ENCODE results near the gene GALNT9. TPM values are rescaled to one million over a fixed set of nuclear protein-coding genes. Genes with fewer than 3 reads are reported as not detected.

Gene GALNT9
- total RNA-seq, 2 donors from 2014 or later = 0.34 TPM; not detected in 1

- no peak overlapping the region for H3K27ac Mint-ChIP-seq
- no peak for ATAC-seq (replicated peaks)
- H3K4me1 Mint-ChIP-seq = no peaks in the 10 kb centered on the region
- no peaks in the 10 kb centered on the region for H3K9me3 Mint-ChIP-seq
- no peaks in the 10 kb centered on the region for H3K36me3 Mint-ChIP-seq (ENCODE audit: low read depth)
- no peak overlapping the region for H3K4me3 Mint-ChIP-seq
- H3K27me3 Mint-ChIP-seq = no peaks in the 10 kb centered on the region
Measured at GRCh38 chr12:132352896-132353800, 23.8 kb upstream of the GALNT9 start.

GRCh38 chr12:132351751-132352495 lies 22.5 kb upstream of the GALNT9 start:
- Mint-ChIP-seq H3K27ac (no peak overlapping the region), H3K9me3 (no peaks in the 10 kb centered on the region), H3K27me3 (no peaks in the 10 kb centered on the region), H3K4me3 (no peak overlapping the region), H3K4me1 (no peaks in the 10 kb centered on the region), H3K36me3 (ENCODE audit: low read depth) (no peaks in the 10 kb centered on the region)
- ATAC-seq (replicated peaks) = no peak

- no peak for ATAC-seq (replicated peaks)
- no peaks in the 10 kb centered on the region for H3K36me3 Mint-ChIP-seq (ENCODE audit: low read depth)
- no peak overlapping the region for H3K27ac Mint-ChIP-seq
- no peak overlapping the region for H3K4me3 Mint-ChIP-seq
- no peaks in the 10 kb centered on the region for H3K9me3 Mint-ChIP-seq
- H3K4me1 Mint-ChIP-seq = no peaks in the 10 kb centered on the region
- no peaks in the 10 kb centered on the region for H3K27me3 Mint-ChIP-seq
Measured at GRCh38 chr12:132349501-132350131, 20.2 kb upstream of the GALNT9 start.

- H3K4me1 Mint-ChIP-seq = no peaks in the 10 kb centered on the region
- no peak overlapping the region for H3K4me3 Mint-ChIP-seq
- no peak overlapping the region for H3K27ac Mint-ChIP-seq
- no peak for ATAC-seq (replicated peaks)
- H3K27me3 Mint-ChIP-seq = no peaks in the 10 kb centered on the region
- no peaks in the 10 kb centered on the region for H3K9me3 Mint-ChIP-seq
- no peaks in the 10 kb centered on the region for H3K36me3 Mint-ChIP-seq (ENCODE audit: low read depth)
Measured at GRCh38 chr12:132348176-132348575, 18.8 kb upstream of the GALNT9 start.

GRCh38 chr12:132347176-132347855 lies 17.9 kb upstream of the GALNT9 start:
- no peaks in the 10 kb centered on the region for H3K9me3 Mint-ChIP-seq
- no peak for ATAC-seq (replicated peaks)
- H3K27me3 Mint-ChIP-seq = no peaks in the 10 kb centered on the region
- H3K36me3 Mint-ChIP-seq (ENCODE audit: low read depth) = no peaks in the 10 kb centered on the region
- no peak overlapping the region for H3K27ac Mint-ChIP-seq
- H3K4me3 Mint-ChIP-seq = no peak overlapping the region
- H3K4me1 Mint-ChIP-seq = no peaks in the 10 kb centered on the region

- H3K4me3 Mint-ChIP-seq = no peak overlapping the region
- H3K9me3 Mint-ChIP-seq = no peaks in the 10 kb centered on the region
- no peaks in the 10 kb centered on the region for H3K36me3 Mint-ChIP-seq (ENCODE audit: low read depth)
- no peak overlapping the region for H3K27ac Mint-ChIP-seq
- no peak for ATAC-seq (replicated peaks)
- H3K27me3 Mint-ChIP-seq = no peaks in the 10 kb centered on the region
- H3K4me1 Mint-ChIP-seq = no peaks in the 10 kb centered on the region
Measured at GRCh38 chr12:132346471-132347175, 17.2 kb upstream of the GALNT9 start.

- H3K4me3 Mint-ChIP-seq = no peak overlapping the region
- H3K36me3 Mint-ChIP-seq (ENCODE audit: low read depth) = no peaks in the 10 kb centered on the region
- H3K27me3 Mint-ChIP-seq = no peaks in the 10 kb centered on the region
- ATAC-seq (replicated peaks) = no peak
- no peaks in the 10 kb centered on the region for H3K9me3 Mint-ChIP-seq
- H3K4me1 Mint-ChIP-seq = no peaks in the 10 kb centered on the region
- H3K27ac Mint-ChIP-seq = no peak overlapping the region
Measured at GRCh38 chr12:132345561-132346200, 16.3 kb upstream of the GALNT9 start.

- Mint-ChIP-seq H3K27ac (no peak overlapping the region), H3K27me3 (no peaks in the 10 kb centered on the region), H3K4me1 (no peaks in the 10 kb centered on the region), H3K36me3 (ENCODE audit: low read depth) (no peaks in the 10 kb centered on the region), H3K9me3 (no peaks in the 10 kb centered on the region), H3K4me3 (no peak overlapping the region)
- no peak for ATAC-seq (replicated peaks)
Measured at GRCh38 chr12:132345126-132345525, 15.7 kb upstream of the GALNT9 start.

- Mint-ChIP-seq H3K36me3 (ENCODE audit: low read depth) (no peaks in the 10 kb centered on the region), H3K9me3 (no peaks in the 10 kb centered on the region), H3K27me3 (no peaks in the 10 kb centered on the region), H3K4me3 (no peak overlapping the region), H3K4me1 (no peaks in the 10 kb centered on the region), H3K27ac (no peak overlapping the region)
- no peak for ATAC-seq (replicated peaks)
Measured at GRCh38 chr12:132344601-132345000, 15.2 kb upstream of the GALNT9 start.

- ATAC-seq (replicated peaks) = no peak
- H3K27ac Mint-ChIP-seq = no peak overlapping the region
- no peak overlapping the region for H3K4me3 Mint-ChIP-seq
- no peaks in the 10 kb centered on the region for H3K4me1 Mint-ChIP-seq
- H3K27me3 Mint-ChIP-seq = no peaks in the 10 kb centered on the region
- H3K36me3 Mint-ChIP-seq (ENCODE audit: low read depth) = no peaks in the 10 kb centered on the region
- H3K9me3 Mint-ChIP-seq = no peaks in the 10 kb centered on the region
Measured at GRCh38 chr12:132344181-132344580, 14.8 kb upstream of the GALNT9 start.

GRCh38 chr12:132343294-132344004 lies 14.1 kb upstream of the GALNT9 start:
- H3K4me3 Mint-ChIP-seq = no peak overlapping the region
- H3K27ac Mint-ChIP-seq = no peak overlapping the region
- H3K36me3 Mint-ChIP-seq (ENCODE audit: low read depth) = no peaks in the 10 kb centered on the region
- H3K9me3 Mint-ChIP-seq = no peaks in the 10 kb centered on the region
- no peaks in the 10 kb centered on the region for H3K4me1 Mint-ChIP-seq
- no peak for ATAC-seq (replicated peaks)
- H3K27me3 Mint-ChIP-seq = no peaks in the 10 kb centered on the region

- Mint-ChIP-seq H3K4me1 (no peaks in the 10 kb centered on the region), H3K27ac (no peak overlapping the region), H3K4me3 (no peak overlapping the region), H3K9me3 (no peaks in the 10 kb centered on the region), H3K27me3 (peaks cover 3% of the 10 kb centered on the region), H3K36me3 (ENCODE audit: low read depth) (no peaks in the 10 kb centered on the region)
- ATAC-seq (replicated peaks) = no peak
Measured at GRCh38 chr12:132342251-132343227, 13.2 kb upstream of the GALNT9 start.

Data from activated T-helper 17 cell treated with anti-CD3 and anti-CD28 coated beads, Interleukin-2, amount 50 U/mL, for 72 hours (primary cell).